GM21526 (cell line): Measurements from ENCODE around the gene YAF2.

Source experiments
- ATAC-seq: cut with Tn5 transposase; IDR thresholded peaks from one replicate; pipeline ENCODE4 v1.9.1; 2021; ENCODE audit warnings: moderate library complexity; ENCODE audit not compliant: unreplicated experiment, low FRiP score

YAF2 gene

GRCh38 chr12:42156232-42156631, 81.8 kb downstream of the YAF2 start:
- ATAC-seq: no peak

- no peak for ATAC-seq
These were observed 92.4 kb downstream of the YAF2 start for GRCh38 chr12:42145552-42146215.

GRCh38 chr12:42145197-42145549, 92.9 kb downstream of the YAF2 start:
- ATAC-seq: no peak

GRCh38 chr12:42144408-42145196, 93.4 kb downstream of the YAF2 start, which contains the start of gene GXYLT1:
GXYLT1 (minus strand) TSS chr12:42144874; CDS start chr12:42144646, 228 bp downstream.
- peak; percentile 90 for ATAC-seq

GRCh38 chr12:42144158-42144407, 94.0 kb downstream of the YAF2 start:
- ATAC-seq: no peak

- ATAC-seq: no peak
These were observed 94.4 kb downstream of the YAF2 start for GRCh38 chr12:42143452-42144157.

GRCh38 chr12:42141981-42142606, 96.0 kb downstream of the YAF2 start:
- ATAC-seq: no peak

GRCh38 chr12:42140901-42141300, 97.1 kb downstream of the YAF2 start:
- ATAC-seq: no peak

- no peak for ATAC-seq
These were observed 102.7 kb downstream of the YAF2 start for GRCh38 chr12:42135259-42135814.

- no peak for ATAC-seq
These were observed 107.2 kb downstream of the YAF2 start for GRCh38 chr12:42130672-42131402.

- ATAC-seq: no peak
These were observed 108.3 kb downstream of the YAF2 start for GRCh38 chr12:42129595-42130204.

- no peak for ATAC-seq
These were observed 109.2 kb downstream of the YAF2 start for GRCh38 chr12:42128888-42129287.

- ATAC-seq: no peak
These were observed 109.7 kb downstream of the YAF2 start for GRCh38 chr12:42128327-42128726.

GRCh38 chr12:42126963-42127362, 111.1 kb downstream of the YAF2 start:
- ATAC-seq: no peak

- no peak for ATAC-seq
These were observed 112.7 kb downstream of the YAF2 start for GRCh38 chr12:42125388-42125767.

GRCh38 chr12:42124764-42125387, 113.2 kb downstream of the YAF2 start:
- ATAC-seq: no peak

GRCh38 chr12:42119085-42119633, 118.9 kb downstream of the YAF2 start:
- ATAC-seq: no peak

GRCh38 chr12:42118136-42118879, 119.7 kb downstream of the YAF2 start:
- no peak for ATAC-seq
